ENCODE data around the gene BICC1.

BICC1 gene

GRCh38 chr10:58740620-58741369 is 228.1 kb downstream of the BICC1 start:
- no peak for DNase-seq (ENCODE audit: extremely low read depth in 1 of 2, low read depth in 1 of 2)

- DNase-seq (ENCODE audit: extremely low read depth in 1 of 2, low read depth in 1 of 2): no peak
Measured at GRCh38 chr10:58741673-58742072, 229.0 kb downstream of the BICC1 start.

- no peak for DNase-seq (ENCODE audit: extremely low read depth in 1 of 2, low read depth in 1 of 2)
Measured at GRCh38 chr10:58742141-58742540, 229.5 kb downstream of the BICC1 start.

GRCh38 chr10:58743466-58744115 is 230.9 kb downstream of the BICC1 start:
- no peak for DNase-seq (ENCODE audit: extremely low read depth in 1 of 2, low read depth in 1 of 2)

GRCh38 chr10:58746474-58747185 is 234.0 kb downstream of the BICC1 start:
- no peak for DNase-seq (ENCODE audit: extremely low read depth in 1 of 2, low read depth in 1 of 2)

GRCh38 chr10:58747687-58748086 is 235.0 kb downstream of the BICC1 start:
- DNase-seq (ENCODE audit: extremely low read depth in 1 of 2, low read depth in 1 of 2): no peak

GRCh38 chr10:58752665-58753064 is 240.0 kb downstream of the BICC1 start:
- no peak for DNase-seq (ENCODE audit: extremely low read depth in 1 of 2, low read depth in 1 of 2)

GRCh38 chr10:58753425-58753824 is 240.8 kb downstream of the BICC1 start:
- DNase-seq (ENCODE audit: extremely low read depth in 1 of 2, low read depth in 1 of 2): no peak

- no peak for DNase-seq (ENCODE audit: extremely low read depth in 1 of 2, low read depth in 1 of 2)
Measured at GRCh38 chr10:58754469-58755339, 242.0 kb downstream of the BICC1 start.

GRCh38 chr10:58755340-58755610 is 242.6 kb downstream of the BICC1 start:
- no peak for DNase-seq (ENCODE audit: extremely low read depth in 1 of 2, low read depth in 1 of 2)

- DNase-seq (ENCODE audit: extremely low read depth in 1 of 2, low read depth in 1 of 2): no peak
Measured at GRCh38 chr10:58755677-58756076, 243.0 kb downstream of the BICC1 start.

- DNase-seq (ENCODE audit: extremely low read depth in 1 of 2, low read depth in 1 of 2): no peak
Measured at GRCh38 chr10:58756130-58756719, 243.6 kb downstream of the BICC1 start.

- no peak for DNase-seq (ENCODE audit: extremely low read depth in 1 of 2, low read depth in 1 of 2)
Measured at GRCh38 chr10:58757352-58758065, 244.8 kb downstream of the BICC1 start.

GRCh38 chr10:58758321-58758720 is 245.6 kb downstream of the BICC1 start:
- no peak for DNase-seq (ENCODE audit: extremely low read depth in 1 of 2, low read depth in 1 of 2)

GRCh38 chr10:58764087-58764747 is 251.5 kb downstream of the BICC1 start:
- no peak for DNase-seq (ENCODE audit: extremely low read depth in 1 of 2, low read depth in 1 of 2)

- no peak for DNase-seq (ENCODE audit: extremely low read depth in 1 of 2, low read depth in 1 of 2)
Measured at GRCh38 chr10:58765910-58766309, 253.2 kb downstream of the BICC1 start.

GRCh38 chr10:58767652-58768051 is 255.0 kb downstream of the BICC1 start:
- DNase-seq (ENCODE audit: extremely low read depth in 1 of 2, low read depth in 1 of 2): no peak

GRCh38 chr10:58771863-58772262 is 259.2 kb downstream of the BICC1 start:
- DNase-seq (ENCODE audit: extremely low read depth in 1 of 2, low read depth in 1 of 2): no peak

- no peak for DNase-seq (ENCODE audit: extremely low read depth in 1 of 2, low read depth in 1 of 2)
Measured at GRCh38 chr10:58772758-58773157, 260.1 kb downstream of the BICC1 start.

GRCh38 chr10:58773341-58773740 is 260.7 kb downstream of the BICC1 start:
- no peak for DNase-seq (ENCODE audit: extremely low read depth in 1 of 2, low read depth in 1 of 2)

Measured in stimulated activated CD8-positive, alpha-beta memory T cell treated with anti-CD3 and anti-CD28 coated beads, Interleukin-7, amount 100 ng/mL, for 48 hours (primary cell).